Effector memory CD4-positive, alpha-beta T cell (primary cell): ENCODE measurements around the gene CAMTA1.

Source experiments
- DNase-seq, 3 donors: peaks; one replicate each; pipeline ENCODE4 v3.0.0-alpha.2; 2020
- H3K27ac ChIP-seq: 2 replicates; pipeline ENCODE4 v1.7.0; 2013; ENCODE audit warnings: mild to moderate bottlenecking, low read length, moderate library complexity; ENCODE audit not compliant: insufficient read depth, poor library complexity, severe bottlenecking
- H3K27me3 ChIP-seq: replicated peaks from 2 replicates; pipeline ENCODE4 v1.7.0; 2013; ENCODE audit warnings: mild to moderate bottlenecking, low read length; ENCODE audit not compliant: insufficient read depth, control insufficient read depth, poor library complexity, severe bottlenecking
- H3K36me3 ChIP-seq: 2 replicates; pipeline ENCODE4 v1.7.0; 2013; ENCODE audit warnings: mild to moderate bottlenecking, low read length, moderate library complexity; ENCODE audit not compliant: control insufficient read depth, insufficient read depth
- H3K4me1 ChIP-seq: 2 replicates; pipeline ENCODE4 v1.7.0; 2013; ENCODE audit warnings: low read length, mild to moderate bottlenecking; ENCODE audit not compliant: control insufficient read depth, insufficient read depth, poor library complexity, severe bottlenecking
- H3K4me3 ChIP-seq: 2 replicates; pipeline ENCODE4 v1.7.0; 2013; ENCODE audit warnings: low read length, low read depth, mild to moderate bottlenecking; ENCODE audit not compliant: insufficient read depth, poor library complexity, severe bottlenecking
- H3K9me3 ChIP-seq: 2 replicates; pipeline ENCODE4 v1.7.0; 2013; ENCODE audit warnings: mild to moderate bottlenecking, low read length, moderate library complexity; ENCODE audit not compliant: control insufficient read depth

CAMTA1 gene

GRCh38 chr1:7558041-7558461 lies 772.8 kb downstream of the CAMTA1 start:
- Histone ChIP-seq H3K4me3 (no peak overlapping the region), H3K27me3 (no peaks in the 10 kb centered on the region), H3K4me1 (no peaks in the 10 kb centered on the region), H3K36me3 (no peaks in the 10 kb centered on the region), H3K27ac (no peak overlapping the region), H3K9me3 (no peaks in the 10 kb centered on the region)
- no peak for DNase-seq

GRCh38 chr1:7558481-7558880 lies 773.2 kb downstream of the CAMTA1 start:
- H3K4me3 ChIP-seq, result no peak overlapping the region
- H3K27ac ChIP-seq, result no peak overlapping the region
- no peaks in the 10 kb centered on the region for H3K9me3 ChIP-seq
- H3K27me3 ChIP-seq, result no peaks in the 10 kb centered on the region
- DNase-seq, result no peak
- H3K36me3 ChIP-seq, result no peaks in the 10 kb centered on the region
- H3K4me1 ChIP-seq, result no peaks in the 10 kb centered on the region

DNA sequence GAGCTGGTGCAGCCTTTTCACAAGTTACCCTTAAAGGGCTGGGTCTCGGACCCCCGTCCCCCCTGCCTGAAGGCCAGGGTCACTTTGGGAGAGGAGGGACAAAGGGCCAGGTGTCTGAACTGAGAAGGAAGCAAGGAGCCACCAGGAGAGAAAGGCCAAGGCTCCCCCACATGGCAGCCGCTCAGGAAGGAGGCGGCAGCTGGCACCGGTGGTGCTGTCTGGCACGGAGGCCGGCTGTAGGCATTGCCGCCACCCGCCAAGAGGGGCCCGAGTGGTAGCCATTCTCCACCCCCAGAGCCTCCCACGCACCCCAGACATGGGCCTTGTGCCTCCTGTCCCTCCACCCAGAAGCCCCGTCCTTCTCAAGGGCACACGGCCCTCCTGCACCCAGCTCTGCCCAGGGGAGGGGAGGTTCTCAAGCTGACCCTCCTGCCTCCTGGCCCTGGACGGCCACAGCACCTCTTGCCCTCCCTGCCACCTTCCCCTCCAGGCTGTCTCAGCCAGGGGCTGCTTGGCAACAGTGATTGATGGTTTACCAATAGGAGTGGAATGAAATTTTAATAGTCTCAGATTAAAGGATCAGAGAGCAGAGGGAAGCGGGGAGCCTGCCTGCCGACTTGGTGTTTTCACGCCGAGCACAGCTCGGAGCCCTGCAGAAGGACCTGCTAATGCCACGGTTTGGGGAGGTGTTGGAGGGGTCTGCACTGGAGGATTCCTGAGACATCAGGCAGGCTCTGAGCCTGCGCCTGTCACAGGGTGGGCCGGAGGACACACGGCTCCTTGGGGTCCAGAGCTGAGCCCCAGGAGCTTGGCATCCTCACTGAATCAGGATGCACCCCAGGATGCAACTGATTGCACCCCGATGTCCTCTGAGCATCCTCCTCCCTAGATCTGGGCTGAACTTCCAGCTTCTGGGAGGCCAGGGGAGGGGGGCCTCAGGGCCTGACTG lies 773.9 kb downstream of the CAMTA1 start:
- Histone ChIP-seq H3K9me3 (no peaks in the 10 kb centered on the region), H3K27me3 (no peaks in the 10 kb centered on the region), H3K4me3 (no peak overlapping the region), H3K27ac (no peak overlapping the region), H3K36me3 (no peaks in the 10 kb centered on the region), H3K4me1 (no peaks in the 10 kb centered on the region)
- DNase-seq, result no peak

GRCh38 chr1:7560128-7560527 lies 774.9 kb downstream of the CAMTA1 start:
- Histone ChIP-seq H3K9me3 (no peaks in the 10 kb centered on the region), H3K4me3 (no peak overlapping the region), H3K36me3 (no peaks in the 10 kb centered on the region), H3K27ac (no peak overlapping the region), H3K4me1 (no peaks in the 10 kb centered on the region), H3K27me3 (no peaks in the 10 kb centered on the region)
- DNase-seq, result no peak

GRCh38 chr1:7560601-7561181 lies 775.4 kb downstream of the CAMTA1 start:
- no peak for DNase-seq
- no peaks in the 10 kb centered on the region for H3K9me3 ChIP-seq
- H3K27me3 ChIP-seq, result no peaks in the 10 kb centered on the region
- H3K4me1 ChIP-seq, result no peaks in the 10 kb centered on the region
- no peak overlapping the region for H3K27ac ChIP-seq
- no peak overlapping the region for H3K4me3 ChIP-seq
- H3K36me3 ChIP-seq, result no peaks in the 10 kb centered on the region

DNA sequence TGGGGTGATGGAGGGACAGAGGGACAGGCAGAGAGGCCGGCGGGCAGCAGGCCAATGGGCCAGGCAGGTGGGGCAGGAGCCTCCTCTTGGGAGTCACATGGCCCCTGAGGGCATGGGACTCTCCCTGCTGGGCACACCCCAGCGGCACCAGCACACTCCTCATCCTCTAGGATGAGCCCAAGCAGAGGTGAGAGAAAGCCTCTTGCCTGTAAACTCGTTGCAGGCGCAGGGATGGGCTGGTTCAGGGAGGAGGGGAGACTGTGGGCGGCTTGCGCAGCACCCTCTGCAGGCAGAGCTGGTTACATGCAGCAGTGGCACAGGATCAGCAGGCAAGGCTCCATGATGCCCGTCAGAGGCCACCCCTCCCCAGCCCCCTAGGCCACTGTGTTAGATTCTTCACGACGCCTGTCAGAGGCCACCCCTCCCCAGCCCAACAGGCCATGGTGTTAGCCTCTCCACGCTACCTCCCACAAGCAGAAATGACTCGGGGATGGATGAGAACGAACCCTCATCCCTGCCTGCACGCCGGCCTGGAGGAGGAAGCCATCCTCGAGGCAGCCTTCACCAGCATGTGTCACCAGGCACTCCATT lies 776.2 kb downstream of the CAMTA1 start:
- Histone ChIP-seq H3K9me3 (no peaks in the 10 kb centered on the region), H3K4me3 (no peak overlapping the region), H3K36me3 (no peaks in the 10 kb centered on the region), H3K4me1 (no peaks in the 10 kb centered on the region), H3K27me3 (no peaks in the 10 kb centered on the region), H3K27ac (no peak overlapping the region)
- DNase-seq, result no peak

DNA sequence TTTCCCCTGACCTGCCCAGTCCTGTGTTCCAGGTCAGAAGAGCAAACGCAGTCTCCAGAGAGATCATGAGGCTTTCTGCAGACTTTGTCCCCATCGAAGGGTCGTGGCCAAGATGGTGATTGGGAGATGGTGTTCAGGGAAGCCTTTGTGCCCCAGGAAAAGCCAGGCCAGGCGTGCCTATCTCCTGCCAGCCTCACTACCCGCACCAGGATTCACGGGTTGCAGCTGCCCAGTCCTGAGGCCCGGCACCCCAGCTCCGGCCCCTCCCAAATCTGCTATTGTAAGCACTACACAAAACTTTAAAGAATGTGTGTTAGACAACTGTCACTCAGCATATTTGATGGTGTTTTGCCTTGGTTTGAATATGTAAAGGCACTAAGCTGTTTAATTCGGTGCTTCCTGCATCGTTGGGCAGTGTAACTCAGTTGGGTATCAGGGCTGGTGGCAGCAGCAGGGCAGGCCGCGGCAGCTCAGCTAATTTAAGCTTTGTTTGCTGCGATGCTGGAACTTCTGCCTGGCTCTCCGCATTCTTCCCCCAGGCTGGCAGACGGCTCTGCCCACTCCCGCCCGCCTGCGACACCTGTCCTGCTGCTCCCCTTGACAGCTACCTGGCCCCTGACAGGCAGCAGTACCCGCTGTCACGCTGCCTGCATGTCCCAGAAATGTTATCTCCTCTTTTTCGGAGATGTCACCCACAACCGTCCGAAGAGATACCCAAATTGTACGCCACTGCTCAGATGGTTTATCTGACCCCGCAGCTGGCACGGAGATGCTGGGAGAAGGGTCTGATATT lies 776.9 kb downstream of the CAMTA1 start:
- no peak for DNase-seq
- no peaks in the 10 kb centered on the region for H3K27me3 ChIP-seq
- no peaks in the 10 kb centered on the region for H3K36me3 ChIP-seq

DNA sequence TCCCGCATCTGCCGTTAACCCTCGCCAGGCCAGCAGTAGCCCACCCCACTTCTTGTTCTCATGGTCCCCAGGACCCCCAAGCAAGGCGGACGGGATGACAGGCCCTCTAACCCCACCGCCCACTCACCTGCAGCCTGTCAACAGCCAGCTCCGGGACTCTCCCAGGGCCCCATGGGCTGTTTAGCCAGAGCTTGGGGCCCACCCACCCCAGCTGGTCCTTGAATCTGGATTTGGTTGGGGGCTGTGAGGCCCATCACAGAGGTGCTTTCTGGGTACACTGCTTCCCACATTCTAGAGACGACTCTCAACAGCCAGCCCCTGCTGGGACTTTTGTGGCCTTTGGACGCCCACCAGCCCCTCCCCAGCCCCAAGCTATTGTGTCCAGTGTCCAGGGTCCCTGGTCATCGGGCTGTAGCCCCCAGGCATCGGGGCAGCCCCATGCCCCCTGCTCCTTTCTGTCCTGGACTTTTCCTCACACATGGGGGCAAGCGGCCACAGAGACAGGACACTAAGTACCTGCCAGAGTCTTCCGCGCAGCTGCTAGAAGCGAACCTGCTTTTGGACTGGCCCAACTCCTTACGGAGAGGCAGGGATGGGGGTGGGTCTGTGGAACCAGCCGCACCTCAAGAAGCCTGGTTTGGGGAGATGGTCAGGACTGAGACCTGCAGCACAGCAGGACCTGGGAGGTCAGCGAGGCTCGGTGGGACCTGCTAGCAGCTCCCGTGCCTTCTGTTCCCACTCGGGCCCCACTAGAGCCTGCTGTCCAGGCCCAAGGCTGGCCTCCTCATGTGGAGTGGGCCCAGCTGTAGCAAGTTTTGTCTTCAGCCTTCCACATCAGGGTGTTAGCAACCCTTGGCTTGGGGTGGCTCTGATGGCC lies 777.7 kb downstream of the CAMTA1 start:
- H3K4me3 ChIP-seq, result no peak overlapping the region
- no peak for DNase-seq
- no peaks in the 10 kb centered on the region for H3K4me1 ChIP-seq
- H3K27me3 ChIP-seq, result no peaks in the 10 kb centered on the region
- no peak overlapping the region for H3K27ac ChIP-seq
- no peaks in the 10 kb centered on the region for H3K36me3 ChIP-seq
- H3K9me3 ChIP-seq, result no peaks in the 10 kb centered on the region

More for the DNA sequence above, 776.9 kb downstream of the CAMTA1 start:
- no peak overlapping the region for H3K4me3 ChIP-seq
- H3K27ac ChIP-seq, result no peak overlapping the region
- no peaks in the 10 kb centered on the region for H3K9me3 ChIP-seq
- H3K4me1 ChIP-seq, result no peaks in the 10 kb centered on the region

GRCh38 chr1:7564137-7564536 lies 778.9 kb downstream of the CAMTA1 start:
- no peaks in the 10 kb centered on the region for H3K27me3 ChIP-seq
- no peaks in the 10 kb centered on the region for H3K36me3 ChIP-seq
- DNase-seq, result no peak
- no peaks in the 10 kb centered on the region for H3K4me1 ChIP-seq
- H3K27ac ChIP-seq, result no peak overlapping the region
- H3K4me3 ChIP-seq, result no peak overlapping the region
- H3K9me3 ChIP-seq, result no peaks in the 10 kb centered on the region
